Measurements from ENCODE around the gene REN. TPM values are rescaled to one million over a fixed set of nuclear protein-coding genes. Genes with fewer than 3 reads are reported as not detected.

REN gene
- total RNA-seq, 1 donor from 2014 or later: not detected

DNA sequence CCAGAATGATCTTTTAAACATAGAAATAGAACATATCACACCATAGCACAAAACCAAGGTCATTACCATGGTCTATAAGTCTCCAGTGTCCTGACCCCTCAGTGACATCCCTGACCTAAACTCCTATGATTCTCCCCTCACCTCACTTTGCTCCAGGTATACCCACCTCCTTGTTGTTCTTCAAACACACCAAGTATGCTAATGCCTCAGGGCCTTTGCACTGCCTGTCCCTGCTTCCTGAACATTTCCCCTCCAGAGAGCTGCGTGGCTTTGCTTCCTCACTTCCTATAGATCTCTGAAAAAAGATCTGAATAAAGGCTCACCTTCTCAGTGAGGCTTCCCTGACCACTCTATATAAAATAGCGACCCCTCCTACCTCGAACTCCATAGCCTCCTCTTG is 46.6 kb upstream of the REN start:
- Histone ChIP-seq H3K9ac (ENCODE audit: low read length) (no peak overlapping the region), H3K4me1 (ENCODE audit: insufficient read depth, low read length) (peaks cover 4% of the 10 kb centered on the region), H4K20me1 (ENCODE audit: insufficient read depth, low read length) (no peaks in the 10 kb centered on the region), H3K36me3 (ENCODE audit: insufficient read depth, low read length) (no peaks in the 10 kb centered on the region), H3K27ac (ENCODE audit: low read depth, low read length) (no peak overlapping the region), H3K27me3 (ENCODE audit: insufficient read depth, low read length) (no peaks in the 10 kb centered on the region), H2AFZ (ENCODE audit: low read depth, low read length) (no peak overlapping the region), H3K4me3 (ENCODE audit: insufficient read depth, low read depth, low read length) (no peak overlapping the region), H3K9me3 (ENCODE audit: insufficient read depth, low read depth, low read length) (no peaks in the 10 kb centered on the region), H3K4me2 (ENCODE audit: low read length) (no peak overlapping the region), H3K79me2 (ENCODE audit: insufficient read depth, low read length) (no peaks in the 10 kb centered on the region)
- Mint-ChIP-seq H3K27me3 (ENCODE audit: low read depth, unreplicated experiment) (peaks cover 35% of the 10 kb centered on the region), H3K4me3 (ENCODE audit: unreplicated experiment) (no peak overlapping the region), H3K27ac (ENCODE audit: unreplicated experiment) (no peak overlapping the region), H3K36me3 (ENCODE audit: low read depth, unreplicated experiment) (no peaks in the 10 kb centered on the region), H3K9me3 (ENCODE audit: unreplicated experiment) (no peaks in the 10 kb centered on the region), H3K4me1 (ENCODE audit: low read depth, unreplicated experiment) (peaks cover 4% of the 10 kb centered on the region)
- FAIRE-seq: no peak
- no peak for DNase-seq (ENCODE audit: low read depth)
- no peak for TF ChIP-seq EZH2 (IDR thresholded peaks at IDR 0.05; ENCODE audit: insufficient read depth, low read length)
- TF ChIP-seq, protein P1, sequence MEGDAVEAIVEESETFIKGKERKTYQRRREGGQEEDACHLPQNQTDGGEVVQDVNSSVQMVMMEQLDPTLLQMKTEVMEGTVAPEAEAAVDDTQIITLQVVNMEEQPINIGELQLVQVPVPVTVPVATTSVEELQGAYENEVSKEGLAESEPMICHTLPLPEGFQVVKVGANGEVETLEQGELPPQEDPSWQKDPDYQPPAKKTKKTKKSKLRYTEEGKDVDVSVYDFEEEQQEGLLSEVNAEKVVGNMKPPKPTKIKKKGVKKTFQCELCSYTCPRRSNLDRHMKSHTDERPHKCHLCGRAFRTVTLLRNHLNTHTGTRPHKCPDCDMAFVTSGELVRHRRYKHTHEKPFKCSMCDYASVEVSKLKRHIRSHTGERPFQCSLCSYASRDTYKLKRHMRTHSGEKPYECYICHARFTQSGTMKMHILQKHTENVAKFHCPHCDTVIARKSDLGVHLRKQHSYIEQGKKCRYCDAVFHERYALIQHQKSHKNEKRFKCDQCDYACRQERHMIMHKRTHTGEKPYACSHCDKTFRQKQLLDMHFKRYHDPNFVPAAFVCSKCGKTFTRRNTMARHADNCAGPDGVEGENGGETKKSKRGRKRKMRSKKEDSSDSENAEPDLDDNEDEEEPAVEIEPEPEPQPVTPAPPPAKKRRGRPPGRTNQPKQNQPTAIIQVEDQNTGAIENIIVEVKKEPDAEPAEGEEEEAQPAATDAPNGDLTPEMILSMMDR (IDR thresholded peaks at IDR 0.05; ENCODE audit: insufficient read depth, low read depth, low read length): no peak

DNA sequence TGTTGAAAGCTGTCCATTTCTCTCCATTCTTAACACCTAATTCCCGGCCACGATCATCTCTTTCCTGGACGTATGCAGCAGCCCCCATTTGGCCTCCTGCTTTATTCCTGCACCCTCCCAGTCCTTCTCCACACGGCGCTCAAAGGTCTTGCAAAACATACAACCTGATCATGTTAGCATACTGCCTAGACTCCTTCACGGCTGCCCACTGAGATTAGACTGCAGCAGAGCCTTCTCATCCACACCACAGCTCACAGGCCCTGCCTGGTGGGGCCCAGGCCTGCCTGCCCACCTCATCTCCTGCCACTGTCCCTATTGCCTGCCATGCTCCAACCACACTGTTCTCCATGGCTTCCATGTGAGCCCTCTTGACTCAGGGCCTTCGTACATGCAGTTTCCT is 44.9 kb upstream of the REN start:
- DNase-seq (ENCODE audit: low read depth) (no peak), FAIRE-seq (no peak)
- no peaks in the 10 kb centered on the region for H3K9me3 ChIP-seq (ENCODE audit: insufficient read depth, low read depth, low read length)
- no peak for TF ChIP-seq EZH2 (IDR thresholded peaks at IDR 0.05; ENCODE audit: insufficient read depth, low read length)
- TF ChIP-seq, protein P1 (IDR thresholded peaks at IDR 0.05; ENCODE audit: insufficient read depth, low read depth, low read length): no peak
- Mint-ChIP-seq H3K9me3 (ENCODE audit: unreplicated experiment) (no peaks in the 10 kb centered on the region), H3K27ac (ENCODE audit: unreplicated experiment) (no peak overlapping the region), H3K4me1 (ENCODE audit: low read depth, unreplicated experiment) (peaks cover 4% of the 10 kb centered on the region), H3K27me3 (ENCODE audit: low read depth, unreplicated experiment) (peaks cover 31% of the 10 kb centered on the region), H3K4me3 (ENCODE audit: unreplicated experiment) (no peak overlapping the region), H3K36me3 (ENCODE audit: low read depth, unreplicated experiment) (no peaks in the 10 kb centered on the region)
- no peak overlapping the region for H2AFZ ChIP-seq (ENCODE audit: low read depth, low read length)
- no peak overlapping the region for H3K4me2 ChIP-seq (ENCODE audit: low read length)
- peaks cover 4% of the 10 kb centered on the region for H3K4me1 ChIP-seq (ENCODE audit: insufficient read depth, low read length)
- no peaks in the 10 kb centered on the region for H4K20me1 ChIP-seq (ENCODE audit: insufficient read depth, low read length)
- no peak overlapping the region for H3K9ac ChIP-seq (ENCODE audit: low read length)
- H3K27ac ChIP-seq (ENCODE audit: low read depth, low read length): no peak overlapping the region
- H3K79me2 ChIP-seq (ENCODE audit: insufficient read depth, low read length): no peaks in the 10 kb centered on the region
- H3K27me3 ChIP-seq (ENCODE audit: insufficient read depth, low read length): peaks cover 4% of the 10 kb centered on the region
- no peaks in the 10 kb centered on the region for H3K36me3 ChIP-seq (ENCODE audit: insufficient read depth, low read length)
- H3K4me3 ChIP-seq (ENCODE audit: insufficient read depth, low read depth, low read length): no peak overlapping the region

DNA sequence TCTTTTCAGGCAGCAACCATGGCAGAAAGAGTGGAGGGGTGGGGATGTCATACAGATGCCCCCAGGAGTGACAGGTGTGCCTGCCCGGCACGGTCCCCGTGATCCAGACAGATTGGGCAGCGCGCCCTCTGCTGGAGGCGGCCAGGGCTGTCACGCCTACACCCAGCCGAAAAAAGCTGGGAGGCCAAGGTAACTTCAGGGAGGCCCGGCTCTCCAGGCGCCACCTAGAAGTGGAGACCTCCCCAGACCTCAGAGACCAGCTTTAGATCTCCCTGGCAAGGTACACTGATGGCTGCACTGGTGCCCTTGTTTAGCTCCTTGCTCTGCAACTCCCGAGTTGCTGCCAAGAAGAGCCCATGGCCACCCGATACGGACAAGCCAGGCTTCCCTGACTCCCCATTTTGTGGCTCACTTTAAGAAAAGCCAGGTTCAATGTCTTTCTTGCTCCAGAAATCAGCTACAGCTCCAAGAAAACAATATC is 41.0 kb upstream of the REN start:
- H3K4me2 ChIP-seq (ENCODE audit: low read length): no peak overlapping the region
- no peak overlapping the region for H2AFZ ChIP-seq (ENCODE audit: low read depth, low read length)
- H3K27ac ChIP-seq (ENCODE audit: low read depth, low read length): no peak overlapping the region
- TF ChIP-seq, protein P1 (IDR thresholded peaks at IDR 0.05; ENCODE audit: insufficient read depth, low read depth, low read length): peak; percentile 70
- no peak for TF ChIP-seq EZH2 (IDR thresholded peaks at IDR 0.05; ENCODE audit: insufficient read depth, low read length)
- H3K9ac ChIP-seq (ENCODE audit: low read length): no peak overlapping the region
- DNase-seq (ENCODE audit: low read depth) (no peak), FAIRE-seq (no peak)
- Mint-ChIP-seq H3K4me1 (ENCODE audit: low read depth, unreplicated experiment) (no peaks in the 10 kb centered on the region), H3K27ac (ENCODE audit: unreplicated experiment) (no peak overlapping the region), H3K27me3 (ENCODE audit: low read depth, unreplicated experiment) (peaks cover 19% of the 10 kb centered on the region), H3K36me3 (ENCODE audit: low read depth, unreplicated experiment) (no peaks in the 10 kb centered on the region), H3K4me3 (ENCODE audit: unreplicated experiment) (no peak overlapping the region), H3K9me3 (ENCODE audit: unreplicated experiment) (no peaks in the 10 kb centered on the region)
- no peaks in the 10 kb centered on the region for H3K36me3 ChIP-seq (ENCODE audit: insufficient read depth, low read length)
- H4K20me1 ChIP-seq (ENCODE audit: insufficient read depth, low read length): no peaks in the 10 kb centered on the region
- H3K4me3 ChIP-seq (ENCODE audit: insufficient read depth, low read depth, low read length): no peak overlapping the region
- no peaks in the 10 kb centered on the region for H3K79me2 ChIP-seq (ENCODE audit: insufficient read depth, low read length)
- no peaks in the 10 kb centered on the region for H3K4me1 ChIP-seq (ENCODE audit: insufficient read depth, low read length)
- H3K9me3 ChIP-seq (ENCODE audit: insufficient read depth, low read depth, low read length): no peaks in the 10 kb centered on the region
- H3K27me3 ChIP-seq (ENCODE audit: insufficient read depth, low read length): peaks cover 7% of the 10 kb centered on the region
